HepG2 (cell line): ENCODE data around the gene VEGFB. TPM values are rescaled to one million over a fixed set of nuclear protein-coding genes. Genes with fewer than 3 reads are reported as not detected.

Experiments used
- MAX ChIP-seq: IDR thresholded peaks from 2 replicates; pipeline ENCODE4 v1.6.1; 2012; ENCODE audit warnings: inconsistent platforms
- MXI1 ChIP-seq: IDR thresholded peaks from 3 replicates; pipeline ENCODE4 v1.6.1; 2012; ENCODE audit warnings: low read depth, low read length, inconsistent platforms, borderline replicate concordance
- NFYC ChIP-seq: IDR thresholded peaks from 2 replicates; pipeline ENCODE4 v1.6.1; 2016; ENCODE audit warnings: missing genetic modification reagents, missing compliant biosample characterization
- ZMYM3 ChIP-seq: sonication (generic); formaldehyde crosslinking; IDR thresholded peaks from 2 replicates; pipeline ENCODE4 v1.5.1; 2020; ENCODE audit warnings: mild to moderate bottlenecking, missing genetic modification reagents
- polyA plus RNA-seq, 8 experiments: library from polyadenylated mRNA; depleted of rRNA in 3 of 8; stranded (reverse) in 7 of 8; unstranded in 1 of 8; fragments of >200 nt; fragmentation: Illumina TruSeq in 4 of 8; extraction: Trizol in 4 of 8; gene quantifications; 2 replicates each; pipeline versions ENCODE4 v1.2.1 to v1.2.3, GENCODE V29; 2011 to 2016; ENCODE audit warnings: low read depth in 4 of 8, missing spikeins in 1 of 8, mixed read lengths in 1 of 8; ENCODE audit not compliant: insufficient read depth in 1 of 8
- total RNA-seq, 5 experiments: library from RNA; depleted of rRNA; stranded (reverse); fragments of >200 nt; fragmentation: Illumina TruSeq; extraction: Trizol; gene quantifications; 2 replicates each; pipeline ENCODE4 v1.2.3, GENCODE V29; 2016; ENCODE audit warnings: low read depth in 1 of 5
- TF ChIP-seq, protein P1 (sequence below): sonication (generic); formaldehyde crosslinking; IDR thresholded peaks from 2 replicates; pipeline ENCODE4 v1.4.0; 2020; ENCODE audit warnings: missing genetic modification reagents
- TF ChIP-seq, protein P2 (sequence below): sonication (generic); formaldehyde crosslinking; IDR thresholded peaks from 2 replicates; pipeline ENCODE4 v1.4.0; 2020; ENCODE audit warnings: missing genetic modification reagents

VEGFB gene
- total and polyA plus RNA-seq, 2 of the 13 experiments (the other 11 are each of a cell fraction or from before 2014, with no cell fraction given): 9.0 to 11.3 TPM

DNA sequence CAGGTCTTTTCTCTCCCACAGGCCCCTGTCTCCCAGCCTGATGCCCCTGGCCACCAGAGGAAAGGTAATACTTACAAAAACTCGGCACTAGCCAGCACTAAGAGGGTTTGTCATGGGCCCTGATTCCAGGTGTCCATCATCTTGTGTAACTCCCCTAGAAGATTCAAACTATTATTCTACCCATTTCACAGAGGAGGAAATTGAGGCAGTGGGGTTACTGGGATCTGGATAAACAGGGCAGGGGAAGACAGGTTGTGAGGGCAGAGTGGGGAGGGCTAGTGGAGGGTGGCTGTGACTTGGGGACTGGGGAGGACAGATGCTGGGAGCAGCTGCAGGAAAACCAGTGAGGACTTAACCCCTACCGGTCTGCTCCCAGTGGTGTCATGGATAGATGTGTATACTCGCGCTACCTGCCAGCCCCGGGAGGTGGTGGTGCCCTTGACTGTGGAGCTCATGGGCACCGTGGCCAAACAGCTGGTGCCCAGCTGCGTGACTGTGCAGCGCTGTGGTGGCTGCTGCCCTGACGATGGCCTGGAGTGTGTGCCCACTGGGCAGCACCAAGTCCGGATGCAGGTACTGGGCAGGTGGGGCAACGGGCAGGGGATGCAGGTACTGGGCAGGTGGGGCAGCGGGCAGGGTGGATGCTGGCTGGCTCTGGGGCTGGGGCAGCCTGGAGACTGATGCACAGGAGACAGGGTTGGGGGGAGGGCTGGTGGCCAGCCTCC, 1.2 kb downstream of the VEGFB start (continued):
- TF ChIP-seq, protein P1, sequence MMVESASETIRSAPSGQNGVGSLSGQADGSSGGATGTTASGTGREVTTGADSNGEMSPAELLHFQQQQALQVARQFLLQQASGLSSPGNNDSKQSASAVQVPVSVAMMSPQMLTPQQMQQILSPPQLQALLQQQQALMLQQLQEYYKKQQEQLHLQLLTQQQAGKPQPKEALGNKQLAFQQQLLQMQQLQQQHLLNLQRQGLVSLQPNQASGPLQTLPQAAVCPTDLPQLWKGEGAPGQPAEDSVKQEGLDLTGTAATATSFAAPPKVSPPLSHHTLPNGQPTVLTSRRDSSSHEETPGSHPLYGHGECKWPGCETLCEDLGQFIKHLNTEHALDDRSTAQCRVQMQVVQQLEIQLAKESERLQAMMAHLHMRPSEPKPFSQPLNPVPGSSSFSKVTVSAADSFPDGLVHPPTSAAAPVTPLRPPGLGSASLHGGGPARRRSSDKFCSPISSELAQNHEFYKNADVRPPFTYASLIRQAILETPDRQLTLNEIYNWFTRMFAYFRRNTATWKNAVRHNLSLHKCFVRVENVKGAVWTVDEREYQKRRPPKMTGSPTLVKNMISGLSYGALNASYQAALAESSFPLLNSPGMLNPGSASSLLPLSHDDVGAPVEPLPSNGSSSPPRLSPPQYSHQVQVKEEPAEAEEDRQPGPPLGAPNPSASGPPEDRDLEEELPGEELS: no peak
- TF ChIP-seq, protein P2, sequence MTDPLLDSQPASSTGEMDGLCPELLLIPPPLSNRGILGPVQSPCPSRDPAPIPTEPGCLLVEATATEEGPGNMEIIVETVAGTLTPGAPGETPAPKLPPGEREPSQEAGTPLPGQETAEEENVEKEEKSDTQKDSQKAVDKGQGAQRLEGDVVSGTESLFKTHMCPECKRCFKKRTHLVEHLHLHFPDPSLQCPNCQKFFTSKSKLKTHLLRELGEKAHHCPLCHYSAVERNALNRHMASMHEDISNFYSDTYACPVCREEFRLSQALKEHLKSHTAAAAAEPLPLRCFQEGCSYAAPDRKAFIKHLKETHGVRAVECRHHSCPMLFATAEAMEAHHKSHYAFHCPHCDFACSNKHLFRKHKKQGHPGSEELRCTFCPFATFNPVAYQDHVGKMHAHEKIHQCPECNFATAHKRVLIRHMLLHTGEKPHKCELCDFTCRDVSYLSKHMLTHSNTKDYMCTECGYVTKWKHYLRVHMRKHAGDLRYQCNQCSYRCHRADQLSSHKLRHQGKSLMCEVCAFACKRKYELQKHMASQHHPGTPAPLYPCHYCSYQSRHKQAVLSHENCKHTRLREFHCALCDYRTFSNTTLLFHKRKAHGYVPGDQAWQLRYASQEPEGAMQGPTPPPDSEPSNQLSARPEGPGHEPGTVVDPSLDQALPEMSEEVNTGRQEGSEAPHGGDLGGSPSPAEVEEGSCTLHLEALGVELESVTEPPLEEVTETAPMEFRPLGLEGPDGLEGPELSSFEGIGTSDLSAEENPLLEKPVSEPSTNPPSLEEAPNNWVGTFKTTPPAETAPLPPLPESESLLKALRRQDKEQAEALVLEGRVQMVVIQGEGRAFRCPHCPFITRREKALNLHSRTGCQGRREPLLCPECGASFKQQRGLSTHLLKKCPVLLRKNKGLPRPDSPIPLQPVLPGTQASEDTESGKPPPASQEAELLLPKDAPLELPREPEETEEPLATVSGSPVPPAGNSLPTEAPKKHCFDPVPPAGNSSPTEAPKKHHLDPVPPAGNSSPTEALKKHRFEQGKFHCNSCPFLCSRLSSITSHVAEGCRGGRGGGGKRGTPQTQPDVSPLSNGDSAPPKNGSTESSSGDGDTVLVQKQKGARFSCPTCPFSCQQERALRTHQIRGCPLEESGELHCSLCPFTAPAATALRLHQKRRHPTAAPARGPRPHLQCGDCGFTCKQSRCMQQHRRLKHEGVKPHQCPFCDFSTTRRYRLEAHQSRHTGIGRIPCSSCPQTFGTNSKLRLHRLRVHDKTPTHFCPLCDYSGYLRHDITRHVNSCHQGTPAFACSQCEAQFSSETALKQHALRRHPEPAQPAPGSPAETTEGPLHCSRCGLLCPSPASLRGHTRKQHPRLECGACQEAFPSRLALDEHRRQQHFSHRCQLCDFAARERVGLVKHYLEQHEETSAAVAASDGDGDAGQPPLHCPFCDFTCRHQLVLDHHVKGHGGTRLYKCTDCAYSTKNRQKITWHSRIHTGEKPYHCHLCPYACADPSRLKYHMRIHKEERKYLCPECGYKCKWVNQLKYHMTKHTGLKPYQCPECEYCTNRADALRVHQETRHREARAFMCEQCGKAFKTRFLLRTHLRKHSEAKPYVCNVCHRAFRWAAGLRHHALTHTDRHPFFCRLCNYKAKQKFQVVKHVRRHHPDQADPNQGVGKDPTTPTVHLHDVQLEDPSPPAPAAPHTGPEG (CRISPR knock-in tag): no peak
- peak; percentile 84 for TF ChIP-seq ZMYM3
- TF ChIP-seq MAX: peak; percentile 3; the same call in 1 of the 2 replicates
- TF ChIP-seq NFYC (CRISPR knock-in tag): no peak
- TF ChIP-seq MXI1: no peak
